HG03045 (cell line): ENCODE results near the gene NMD3.

Experiments used
- ATAC-seq: cut with Tn5 transposase; IDR thresholded peaks from one replicate; pipeline ENCODE4 v1.9.1; 2021; ENCODE audit warnings: mild to moderate bottlenecking, moderate library complexity; ENCODE audit not compliant: unreplicated experiment

The NMD3 gene

GRCh38 chr3:161230621-161231171, 9.6 kb downstream of the NMD3 start:
- no peak for ATAC-seq

- no peak for ATAC-seq
Observed at GRCh38 chr3:161231861-161232260, 10.8 kb downstream of the NMD3 start.

- ATAC-seq, result no peak
Observed at GRCh38 chr3:161233557-161233956, 12.4 kb downstream of the NMD3 start.

DNA sequence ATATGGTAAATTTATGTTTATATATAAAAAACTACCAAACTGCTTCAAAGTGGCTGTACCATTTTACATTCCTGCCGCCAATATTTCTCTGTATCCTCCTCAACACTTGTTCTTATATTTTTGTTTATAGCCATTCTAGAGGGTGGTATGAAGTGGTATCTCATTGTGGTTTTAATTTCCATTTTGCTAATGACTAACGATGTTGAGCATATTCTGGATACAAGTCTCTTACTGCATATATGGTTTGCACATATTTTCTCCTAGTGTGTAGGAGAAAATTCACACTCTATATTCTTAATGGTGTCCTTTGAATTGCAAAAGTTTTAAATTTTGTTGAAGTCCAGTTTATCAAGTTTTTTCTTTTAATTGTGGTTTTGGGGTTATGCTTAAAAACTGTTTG, 15.1 kb downstream of the NMD3 start:
- ATAC-seq, result no peak

DNA sequence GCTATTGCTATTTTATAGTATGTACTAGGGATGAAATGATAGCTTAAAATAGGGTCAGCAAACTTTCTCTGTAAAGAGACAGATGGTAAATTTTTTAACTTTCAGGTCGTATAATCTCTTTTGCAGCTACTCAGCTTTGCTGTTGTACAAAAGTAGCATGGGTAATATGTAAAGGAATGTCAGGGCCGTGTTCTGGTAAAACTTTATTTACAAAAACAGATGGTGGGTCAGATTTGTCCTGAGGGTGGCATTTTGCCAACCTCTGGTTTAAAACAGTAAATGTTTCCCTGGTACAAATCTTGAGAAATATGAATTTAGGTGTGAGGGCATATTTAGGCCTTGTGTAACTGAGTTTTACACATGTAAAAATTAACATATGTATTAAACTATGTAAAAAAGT, 18.6 kb downstream of the NMD3 start:
- ATAC-seq, result no peak

DNA sequence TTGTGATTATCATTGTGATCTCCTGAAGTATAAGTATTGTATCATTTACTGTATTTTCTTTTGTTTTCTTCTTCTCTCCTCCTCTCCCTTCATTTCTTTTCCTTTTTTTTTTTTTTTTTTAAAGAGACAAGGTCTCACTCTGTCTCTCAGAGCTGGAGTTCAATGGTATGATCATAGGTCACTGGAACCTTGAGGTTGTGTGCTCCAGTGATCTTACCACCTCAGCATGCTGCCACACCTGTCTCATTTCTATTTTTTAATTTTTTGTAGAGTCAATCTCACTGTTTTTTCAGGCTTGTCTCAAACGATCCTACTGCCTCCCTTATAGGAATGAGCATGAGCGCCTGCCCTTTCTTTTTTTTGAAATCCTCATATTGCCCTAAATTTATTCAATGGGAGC, 23.4 kb downstream of the NMD3 start:
- ATAC-seq, result no peak

DNA sequence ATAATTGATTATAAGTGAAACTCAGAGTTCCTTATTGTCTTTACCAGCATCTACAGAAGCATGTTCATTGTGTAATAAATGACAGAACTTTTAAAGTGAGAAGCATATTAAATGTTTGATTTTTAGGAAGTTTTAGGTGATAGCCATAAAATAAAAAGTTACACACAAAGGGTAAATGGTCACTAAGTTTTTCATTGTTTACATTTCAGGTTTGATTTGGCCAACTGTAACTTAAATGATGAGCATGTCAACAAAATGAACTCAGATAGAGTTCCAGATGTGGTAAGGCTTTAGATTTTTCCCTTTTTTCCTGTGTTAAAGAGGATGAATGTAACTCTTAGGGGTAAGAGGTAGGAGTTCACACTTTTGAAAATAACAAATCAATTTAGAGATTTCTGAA, 25.9 kb downstream of the NMD3 start:
- no peak for ATAC-seq

- no peak for ATAC-seq
Observed at GRCh38 chr3:161250116-161250515, 29.0 kb downstream of the NMD3 start.

GRCh38 chr3:161251716-161252115, 30.6 kb downstream of the NMD3 start:
- ATAC-seq, result no peak

DNA sequence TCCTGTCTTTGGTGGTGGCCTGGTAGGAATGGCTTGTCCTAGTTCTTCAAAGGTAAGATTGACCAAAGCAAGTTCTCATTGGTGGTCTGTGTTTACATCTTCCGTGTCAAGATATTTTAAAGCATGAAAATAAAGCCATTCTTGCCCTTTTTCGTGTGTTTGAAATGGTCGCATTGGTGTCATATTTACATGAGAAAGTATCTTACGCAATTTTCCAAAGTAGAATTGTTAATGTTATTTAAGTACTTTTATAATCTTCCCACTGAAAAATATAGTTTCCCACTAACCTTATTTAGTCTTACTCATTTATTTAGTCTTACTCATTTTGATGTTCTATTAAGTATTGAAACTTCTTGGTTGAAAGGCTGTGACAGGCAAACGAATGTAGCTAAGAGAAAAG, 31.0 kb downstream of the NMD3 start:
- no peak for ATAC-seq

- no peak for ATAC-seq
Observed at GRCh38 chr3:161253711-161254110, 32.6 kb downstream of the NMD3 start.

DNA sequence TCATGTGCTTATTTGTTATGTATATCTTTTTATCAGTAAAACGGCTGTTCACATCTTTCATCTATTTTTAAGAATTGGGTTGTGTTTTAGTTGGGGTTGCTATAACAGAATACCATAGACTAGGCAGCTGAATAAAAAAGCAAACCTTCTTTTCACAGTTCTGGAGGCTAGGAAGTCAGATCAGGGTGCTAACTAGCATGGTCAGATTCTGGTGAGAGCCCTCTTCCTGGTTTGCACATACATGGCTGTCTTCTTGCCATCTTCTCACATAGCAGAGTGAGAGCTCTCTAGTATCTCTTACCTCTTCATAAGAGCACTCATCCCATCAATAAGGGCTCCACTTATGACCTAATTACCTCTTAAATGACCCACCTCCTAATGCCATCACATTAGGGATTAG, 33.8 kb downstream of the NMD3 start:
- ATAC-seq, result no peak

DNA sequence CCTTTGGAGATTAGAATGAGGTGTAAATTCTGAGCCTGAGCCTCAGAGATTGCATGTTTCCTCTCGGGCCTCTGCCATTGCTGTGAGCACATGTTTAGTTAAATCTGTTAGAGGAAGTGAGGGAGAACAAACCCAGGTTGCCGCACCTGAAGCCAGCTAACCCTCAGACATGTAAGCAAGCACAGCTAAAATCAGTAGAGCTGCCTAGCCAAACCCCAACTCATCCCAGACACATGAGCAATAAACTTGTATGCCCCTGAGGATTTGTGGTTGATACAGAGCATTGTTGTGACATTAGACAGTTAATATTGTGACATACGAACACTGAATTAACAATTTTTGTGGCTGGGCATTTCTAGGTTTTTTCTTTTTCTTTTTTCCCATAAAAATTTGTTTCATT, 41.9 kb downstream of the NMD3 start:
- no peak for ATAC-seq

- no peak for ATAC-seq
Observed at GRCh38 chr3:161264852-161265251, 43.7 kb downstream of the NMD3 start.

DNA sequence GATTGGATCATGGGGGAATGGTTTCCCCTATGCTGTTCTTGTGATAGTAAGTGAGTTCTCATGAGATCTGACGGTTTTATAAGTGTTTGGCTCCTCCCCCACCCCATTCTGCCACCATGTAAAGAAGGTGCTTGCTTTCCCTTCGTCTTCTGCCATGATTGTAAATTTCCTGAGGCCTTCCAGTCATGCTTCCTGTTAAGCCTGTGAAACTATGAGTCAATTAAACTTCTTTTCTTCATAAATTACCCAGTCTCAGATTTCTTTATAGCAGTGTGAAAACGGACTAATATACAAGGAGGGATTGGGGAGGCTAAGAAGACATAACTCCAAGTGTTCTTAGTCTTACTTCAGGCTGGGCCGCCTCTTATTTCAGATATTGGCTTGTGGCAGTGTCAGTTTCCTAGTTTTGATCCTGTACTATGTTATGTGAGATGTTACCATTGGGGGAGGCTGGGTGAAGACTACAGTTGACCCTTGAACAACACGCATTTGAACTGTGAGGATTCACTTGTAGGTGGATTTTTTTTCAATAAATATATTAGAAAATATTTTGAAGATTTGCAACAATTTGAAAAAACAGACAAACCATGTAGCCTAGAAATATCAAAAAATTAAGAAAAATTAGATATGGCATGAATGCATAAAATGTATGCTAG, 44.9 kb downstream of the NMD3 start:
- no peak for ATAC-seq

GRCh38 chr3:161266731-161267150, 45.6 kb downstream of the NMD3 start:
- ATAC-seq, result no peak

GRCh38 chr3:161267646-161268045, 46.5 kb downstream of the NMD3 start:
- ATAC-seq, result no peak

DNA sequence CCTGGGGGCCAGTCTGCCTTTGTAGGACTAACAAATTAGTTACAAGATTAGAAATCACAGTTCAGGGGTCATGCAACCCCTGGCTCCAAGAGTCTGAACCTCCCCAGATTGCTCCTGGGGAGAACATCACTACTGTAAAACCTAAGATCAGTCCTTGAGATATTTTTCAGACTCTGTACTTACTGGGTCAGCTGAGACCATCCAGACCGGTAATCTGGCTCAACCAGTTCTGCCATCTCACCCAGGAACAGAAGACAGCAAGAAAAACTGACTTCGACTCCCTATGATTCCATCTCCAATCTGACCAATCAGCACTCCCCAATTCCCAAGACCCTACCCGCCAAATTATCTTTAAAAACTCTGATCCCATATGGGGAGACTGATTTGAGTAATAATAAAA, 47.5 kb downstream of the NMD3 start:
- ATAC-seq, result no peak

DNA sequence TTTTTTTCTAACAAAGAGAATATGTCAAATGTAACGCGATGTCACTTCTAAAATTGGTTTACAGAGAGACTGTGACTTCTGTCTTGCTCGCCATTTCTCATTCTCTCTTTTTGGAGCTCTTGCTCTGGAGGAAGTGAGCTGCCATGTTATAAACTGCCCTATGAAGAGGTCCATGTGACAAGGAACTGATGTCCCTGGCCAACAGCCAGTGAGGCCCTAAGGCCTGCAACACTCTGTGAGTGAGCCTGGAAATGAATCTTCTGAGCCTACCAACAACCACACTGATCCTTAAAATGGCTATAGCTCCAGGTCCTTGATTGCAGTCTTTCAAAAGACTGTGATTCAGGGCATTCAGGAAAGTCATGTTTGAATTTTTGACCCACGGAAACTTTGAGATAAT, 49.9 kb downstream of the NMD3 start:
- no peak for ATAC-seq

DNA sequence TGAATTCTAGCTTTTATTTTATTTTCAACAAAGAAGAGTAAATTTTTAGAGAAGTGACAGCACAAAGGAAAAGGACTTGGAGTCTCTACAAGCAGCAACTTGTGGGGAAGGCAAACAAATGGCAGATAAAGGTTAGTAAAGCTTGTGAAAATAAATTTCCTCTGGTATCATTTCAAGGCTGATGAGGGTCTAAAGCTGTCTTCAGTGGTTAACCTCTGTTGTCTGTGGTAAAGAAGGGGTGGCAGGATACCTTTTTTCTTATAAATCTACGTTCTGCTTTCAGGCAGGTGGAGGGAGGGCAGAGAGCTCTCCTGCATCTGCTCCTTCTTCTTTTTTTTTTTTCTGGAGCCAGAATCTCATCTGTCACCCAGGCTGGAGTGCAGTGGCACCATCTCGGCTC, 50.5 kb downstream of the NMD3 start:
- ATAC-seq, result no peak

- ATAC-seq, result no peak
Observed at GRCh38 chr3:161272524-161272923, 51.4 kb downstream of the NMD3 start.

- ATAC-seq, result no peak
Observed at GRCh38 chr3:161273589-161274218, 52.6 kb downstream of the NMD3 start.
